ENCODE results near the gene YAP1.

YAP1 gene

DNA sequence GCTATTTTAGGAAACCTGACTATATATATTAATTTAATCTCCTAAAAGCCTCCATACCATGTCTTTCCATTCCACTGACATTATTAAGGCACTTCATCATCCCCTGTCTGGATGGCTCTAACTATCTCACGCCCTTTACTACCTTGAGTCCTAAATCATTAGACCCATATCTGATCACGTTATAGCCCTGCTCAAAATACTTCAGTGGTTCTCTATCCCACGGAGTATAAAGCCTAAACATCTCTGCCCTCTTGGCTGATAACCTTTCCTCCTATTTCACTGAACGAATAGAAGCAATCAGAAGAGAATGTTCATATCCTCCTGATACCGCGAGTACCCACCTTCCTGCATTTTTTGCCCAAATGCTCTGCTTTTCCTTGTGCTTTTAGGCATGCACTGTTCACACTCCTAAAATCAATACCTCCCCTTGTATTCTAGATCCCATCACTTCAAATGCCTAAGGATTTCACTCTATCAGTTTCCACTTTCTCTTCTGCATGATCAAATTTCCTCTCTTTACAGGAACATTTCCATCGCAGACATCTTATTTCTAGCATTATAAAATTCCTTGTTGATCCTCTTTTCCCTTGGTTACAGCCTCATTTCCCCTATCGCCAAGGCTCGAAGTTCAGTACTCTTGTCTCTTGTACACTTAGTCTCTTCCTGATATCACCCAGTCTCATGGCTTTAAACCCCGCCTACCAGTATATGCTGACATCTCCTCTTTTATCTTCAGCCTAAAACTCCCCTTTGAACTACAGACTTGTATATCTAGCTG is 162.0 kb downstream of the YAP1 start:
- in situ Hi-C loops (cut with HindIII; ENCODE audit: low sequenced_read_pairs) = no loop called here
- TF ChIP-seq CTCF (IDR thresholded peaks at IDR 0.05; ENCODE audit: low read depth, low read length) = no peak
- DNase-seq (ENCODE audit: low read depth, low spot score) = no peak
- H3K4me3 ChIP-seq (ENCODE audit: low read depth, low read length) = no peak overlapping the region

DNA sequence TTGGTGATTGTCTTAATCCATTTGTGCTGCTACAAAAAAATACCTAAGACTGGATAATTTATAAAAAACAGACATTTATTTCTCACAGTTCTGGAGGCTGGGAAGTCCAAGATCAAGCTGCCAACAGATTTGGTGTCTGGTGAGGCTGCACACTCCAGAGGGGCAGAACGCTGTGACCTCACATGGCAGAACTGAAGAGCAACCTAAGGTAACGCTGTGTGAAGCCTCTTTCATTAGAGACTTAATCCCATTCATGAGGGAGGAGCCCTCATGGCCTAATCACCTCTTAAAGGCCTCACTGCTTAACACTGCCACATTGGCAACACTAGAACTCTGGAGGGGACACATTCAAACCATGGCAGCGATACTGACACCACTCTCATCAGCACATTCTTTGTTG is 164.4 kb downstream of the YAP1 start:
- TF ChIP-seq CTCF (IDR thresholded peaks at IDR 0.05; ENCODE audit: low read depth, low read length) = no peak
- no peak for DNase-seq (ENCODE audit: low read depth, low spot score)
- no peak overlapping the region for H3K4me3 ChIP-seq (ENCODE audit: low read depth, low read length)
- in situ Hi-C loops (cut with HindIII; ENCODE audit: low sequenced_read_pairs) = no loop called here

GRCh38 chr11:102276362-102276761 is 166.1 kb downstream of the YAP1 start:
- H3K4me3 ChIP-seq (ENCODE audit: low read depth, low read length) = no peak overlapping the region
- in situ Hi-C loops (cut with HindIII; ENCODE audit: low sequenced_read_pairs) = no loop called here
- DNase-seq (ENCODE audit: low read depth, low spot score) = peak; percentile 65
- no peak for TF ChIP-seq CTCF (IDR thresholded peaks at IDR 0.05; ENCODE audit: low read depth, low read length)

DNA sequence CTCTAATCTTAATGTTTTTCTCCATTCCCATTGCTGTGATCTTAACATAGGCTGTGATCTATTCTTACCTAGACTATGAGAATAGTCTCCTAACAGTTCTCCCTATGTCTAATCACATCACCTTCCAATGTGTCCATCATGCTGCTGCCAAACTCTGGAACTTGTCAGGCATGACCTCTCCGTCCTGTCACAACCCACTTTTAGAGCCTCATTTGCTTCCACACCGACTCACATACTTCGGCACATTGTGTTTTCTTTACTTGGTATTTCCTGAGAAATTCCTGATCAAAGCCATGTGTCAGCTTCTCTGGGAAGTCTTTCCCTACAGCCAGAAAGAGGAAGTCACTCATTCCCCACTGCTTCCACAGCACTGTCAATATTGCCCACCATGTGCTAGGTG is 166.5 kb downstream of the YAP1 start:
- H3K4me3 ChIP-seq (ENCODE audit: low read depth, low read length) = no peak overlapping the region
- in situ Hi-C loops (cut with HindIII; ENCODE audit: low sequenced_read_pairs) = no loop called here
- DNase-seq (ENCODE audit: low read depth, low spot score) = no peak
- TF ChIP-seq CTCF (IDR thresholded peaks at IDR 0.05; ENCODE audit: low read depth, low read length) = no peak

DNA sequence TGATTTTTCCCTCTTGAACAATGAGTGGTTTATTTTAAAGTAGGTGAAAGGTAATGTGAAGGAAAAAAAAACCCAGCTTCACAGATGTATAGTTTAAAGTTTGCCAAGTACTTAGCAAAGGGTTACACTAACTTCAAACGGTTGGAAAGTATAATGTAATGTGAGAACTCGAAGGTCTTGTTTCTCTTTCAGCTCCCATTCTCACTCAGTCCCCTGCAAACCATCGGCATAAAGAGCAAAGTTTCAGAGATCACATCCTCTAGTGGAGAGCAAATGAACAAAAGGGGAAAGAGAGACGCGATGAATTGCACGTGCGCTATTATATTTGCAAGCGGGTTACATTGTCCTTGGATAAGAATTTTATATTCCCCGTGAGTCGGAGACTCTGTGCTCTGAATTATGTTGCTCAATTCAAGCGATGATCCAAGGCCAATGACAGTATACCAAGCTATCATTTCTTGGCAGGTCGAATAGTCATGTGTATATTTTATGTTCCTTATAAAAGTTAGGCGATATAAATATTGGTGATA is 169.5 kb downstream of the YAP1 start:
- in situ Hi-C loops (cut with HindIII; ENCODE audit: low sequenced_read_pairs) = no loop called here
- peak overlapping the region; percentile 9 for H3K4me3 ChIP-seq (ENCODE audit: low read depth, low read length)
- peak; percentile 78 for DNase-seq (ENCODE audit: low read depth, low spot score)
- peak; percentile 49 for TF ChIP-seq CTCF (IDR thresholded peaks at IDR 0.05; ENCODE audit: low read depth, low read length)

DNA sequence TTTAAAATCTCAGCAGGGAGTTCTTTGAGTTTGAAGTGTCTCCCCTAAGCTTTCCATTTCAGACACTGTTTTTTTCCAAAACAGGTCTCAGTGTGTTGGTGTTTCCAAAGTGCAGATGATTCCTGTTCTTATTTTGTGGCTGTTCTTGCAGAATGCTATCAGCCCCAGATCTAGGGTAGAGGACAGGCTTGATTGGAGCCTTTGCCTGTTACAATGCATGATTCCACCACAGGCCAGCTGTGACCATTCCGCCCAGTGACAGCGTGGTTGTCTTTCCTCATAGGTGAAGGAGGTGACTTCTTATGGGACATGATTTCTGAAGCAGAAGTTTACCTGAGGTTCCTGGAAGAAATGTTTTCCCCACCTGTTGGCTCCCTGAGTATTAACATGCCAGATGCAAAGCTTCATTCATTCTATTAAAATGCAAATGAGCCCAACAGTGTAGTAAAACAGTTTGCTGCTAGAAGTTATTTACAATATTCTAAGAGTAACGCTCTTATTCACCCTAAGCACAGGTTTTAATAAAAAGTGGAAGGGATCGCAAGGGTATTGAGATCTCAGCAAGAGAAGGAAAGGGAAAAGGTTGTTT is 170.1 kb downstream of the YAP1 start:
- no peak for DNase-seq (ENCODE audit: low read depth, low spot score)
- no peak for TF ChIP-seq CTCF (IDR thresholded peaks at IDR 0.05; ENCODE audit: low read depth, low read length)
- in situ Hi-C loops (cut with HindIII; ENCODE audit: low sequenced_read_pairs) = no loop called here
- H3K4me3 ChIP-seq (ENCODE audit: low read depth, low read length) = no peak overlapping the region
